PC-3 (cell line): Measurements from ENCODE around the gene CDH9. TPM values are rescaled to one million over a fixed set of nuclear protein-coding genes. Genes with fewer than 3 reads are reported as not detected.

Source experiments
- ATAC-seq: fragments of 200-7000 bp; cut with Tn5 transposase; 2 replicates; pipeline ENCODE4 v1.9.1; 2020; ENCODE audit warnings: mild to moderate bottlenecking, moderate library complexity
- BruUV-seq: library from RNA; stranded (reverse); fragments of 400-500 nt; replicated peaks from 2 replicates; lab custom pipeline; 2021; lab: Mats Ljungman, UMichigan
- CTCF ChIA-PET: fragments of 300-600 bp; sonication (Branson Sonifier 250); formaldehyde crosslinking; loops from one replicate; lab custom pipeline; 2022; ENCODE audit warnings: antibody characterized with exemption; lab: Charles Lee
- POLR2A ChIA-PET: fragments of 300-600 bp; sonication (Branson Sonifier 250); formaldehyde crosslinking; loops from one replicate; lab custom pipeline; 2022; ENCODE audit warnings: antibody characterized with exemption; ENCODE audit not compliant: unreplicated experiment; lab: Charles Lee
- DNase-seq: peaks from one replicate; pipeline ENCODE4 v3.0.0-alpha.2; 2015
- H2AFZ ChIP-seq: fragments of 300-600 bp; sonication (generic); 2 replicates; pipeline ENCODE4 v1.6.0; 2016; ENCODE audit warnings: antibody characterized with exemption, low read length
- H3F3A ChIP-seq: fragments of 300-600 bp; sonication (generic); one replicate; pipeline ENCODE4 v1.6.0; 2017; ENCODE audit warnings: antibody characterized with exemption, low read length, control low read depth, mild to moderate bottlenecking; ENCODE audit not compliant: unreplicated experiment
- H3K27ac ChIP-seq: fragments of 300-600 bp; sonication (generic); 2 replicates; pipeline ENCODE4 v1.5.1; 2016; ENCODE audit warnings: mild to moderate bottlenecking, low read length
- H3K27me3 ChIP-seq: fragments of 300-600 bp; sonication (generic); 2 replicates; pipeline ENCODE4 v1.6.1; 2016; ENCODE audit warnings: low read length, mixed read lengths
- H3K36me3 ChIP-seq: fragments of 300-600 bp; sonication (generic); 2 replicates; pipeline ENCODE4 v1.6.1; 2016; ENCODE audit warnings: low read depth, mixed run types, low read length, mixed read lengths
- H3K4me1 ChIP-seq: fragments of 300-600 bp; sonication (generic); 2 replicates; pipeline ENCODE4 v1.5.1; 2016; ENCODE audit warnings: low read length; ENCODE audit not compliant: insufficient read depth
- H3K4me2 ChIP-seq: fragments of 300-600 bp; sonication (generic); 2 replicates; pipeline ENCODE4 v1.6.0; 2016; ENCODE audit warnings: low read length
- H3K4me3 ChIP-seq: fragments of 300-600 bp; sonication (generic); 2 replicates; pipeline ENCODE4 v1.5.1; 2016; ENCODE audit warnings: mild to moderate bottlenecking, low read length, mixed read lengths
- H3K79me2 ChIP-seq: fragments of 300-600 bp; sonication (generic); 2 replicates; pipeline ENCODE4 v1.6.1; 2017; ENCODE audit warnings: low read length, mixed read lengths
- H3K9ac ChIP-seq: fragments of 300-600 bp; sonication (generic); 2 replicates; pipeline ENCODE4 v1.6.0; 2016; ENCODE audit warnings: mild to moderate bottlenecking, low read length
- H3K9me2 ChIP-seq: fragments of 300-600 bp; sonication (generic); replicated peaks from 2 replicates; pipeline ENCODE4 v1.6.1; 2016; ENCODE audit warnings: mixed run types, low read length, mixed read lengths
- H3K9me3 ChIP-seq: fragments of 300-600 bp; sonication (generic); 2 replicates; pipeline ENCODE4 v1.6.1; 2016; ENCODE audit warnings: low read length, mixed read lengths
- H4K20me1 ChIP-seq: fragments of 300-600 bp; sonication (generic); 2 replicates; pipeline ENCODE4 v1.6.1; 2016; ENCODE audit warnings: low read length, mixed read lengths
- CTCF ChIP-seq: fragments of 300-600 bp; sonication (generic); conservative IDR thresholded peaks from 2 replicates; pipeline ENCODE4 v1.5.1; 2017; ENCODE audit warnings: antibody characterized with exemption, low read depth, mild to moderate bottlenecking, low read length
- EZH2 ChIP-seq: fragments of 300-600 bp; sonication (generic); IDR thresholded peaks from one replicate; pipeline ENCODE4 v1.6.1; 2017; ENCODE audit warnings: antibody characterized with exemption, mild to moderate bottlenecking, low read length; ENCODE audit not compliant: unreplicated experiment
- EZH2phosphoT487 ChIP-seq: fragments of 300-600 bp; sonication (generic); IDR thresholded peaks from 2 replicates; pipeline ENCODE4 v1.6.1; 2018; ENCODE audit warnings: mild to moderate bottlenecking, antibody characterized with exemption, low read length, borderline replicate concordance
- intact Hi-C: fragments of 100-400 bp; cut with micrococcal nuclease; formaldehyde crosslinking; loops from 2 replicates; pipeline ENCODE4 v1.9.0; 2023
- total RNA-seq: library from RNA; depleted of rRNA; stranded (reverse); fragments of >200 nt; gene quantifications from 2 replicates; pipeline ENCODE4 v1.2.3, GENCODE V29; 2014

Gene CDH9
- total RNA-seq, 1 experiment from 2014 or later, result not detected

GRCh38 chr5:27010646-27011045, 27.7 kb downstream of the CDH9 start:
- H4K20me1 ChIP-seq, result no peaks in the 10 kb centered on the region
- H2AFZ ChIP-seq, result no peak overlapping the region
- H3F3A ChIP-seq, result peaks cover 3% of the 10 kb centered on the region
- H3K4me3 ChIP-seq, result no peak overlapping the region
- H3K9ac ChIP-seq, result no peak overlapping the region
- ChIA-PET POLR2A (no interaction called here), CTCF (no interaction called here)
- H3K4me1 ChIP-seq, result peaks cover 22% of the 10 kb centered on the region
- TF ChIP-seq EZH2phosphoT487, result no peak
- TF ChIP-seq CTCF, result no peak
- TF ChIP-seq EZH2, result no peak
- no peaks in the 10 kb centered on the region for H3K79me2 ChIP-seq
- BruUV-seq, result no TSS peak
- intact Hi-C loops, result no loop called here
- no peak overlapping the region for H3K4me2 ChIP-seq
- no peaks in the 10 kb centered on the region for H3K9me2 ChIP-seq
- no peaks in the 10 kb centered on the region for H3K9me3 ChIP-seq
- DNase-seq (no peak), ATAC-seq (no peak)
- no peak overlapping the region for H3K27ac ChIP-seq
- H3K36me3 ChIP-seq, result no peaks in the 10 kb centered on the region
- H3K27me3 ChIP-seq, result no peaks in the 10 kb centered on the region

GRCh38 chr5:27009540-27009915, 28.9 kb downstream of the CDH9 start:
- CTCF ChIA-PET, result no interaction called here
- Histone ChIP-seq H3K27me3 (no peaks in the 10 kb centered on the region), H3K36me3 (no peaks in the 10 kb centered on the region), H3K4me2 (peak overlapping the region; percentile 64), H3F3A (peaks cover 3% of the 10 kb centered on the region), H3K4me3 (peak overlapping the region; percentile 22; the same call in 1 of the 2 replicates), H3K79me2 (no peaks in the 10 kb centered on the region), H3K4me1 (peaks cover 21% of the 10 kb centered on the region), H4K20me1 (no peaks in the 10 kb centered on the region), H3K27ac (peak overlapping the region; percentile 80), H2AFZ (0 out of 2 replicates have a peak overlapping the region, but pooled peaks have one; percentile 42), H3K9me2 (no peaks in the 10 kb centered on the region), H3K9ac (no peak overlapping the region), H3K9me3 (no peaks in the 10 kb centered on the region)
- ATAC-seq (peak; percentile 43), DNase-seq (peak; percentile 28)
- BruUV-seq, result no TSS peak
- POLR2A ChIA-PET, result no interaction called here
- intact Hi-C loops, result loop anchor here (5.0 kb wide), 1 partner anchor 432 kb away; no protein-coding TSS in a partner anchor
- no peak for TF ChIP-seq EZH2
- no peak for TF ChIP-seq EZH2phosphoT487
- no peak for TF ChIP-seq CTCF
